WI38 (cell line): Measurements from ENCODE around the gene C5orf47.

Source experiments
- H3K4me3 ChIP-seq: 2 replicates; pipeline ENCODE4 v1.5.1; 2011; ENCODE audit warnings: low read depth, mild to moderate bottlenecking, control low read depth, low read length
- TF ChIP-seq, protein P1 (sequence below): IDR thresholded peaks from 2 replicates; pipeline ENCODE4 v1.5.1; 2012; ENCODE audit warnings: low read depth, mild to moderate bottlenecking, control low read depth, low read length

Gene C5orf47

DNA sequence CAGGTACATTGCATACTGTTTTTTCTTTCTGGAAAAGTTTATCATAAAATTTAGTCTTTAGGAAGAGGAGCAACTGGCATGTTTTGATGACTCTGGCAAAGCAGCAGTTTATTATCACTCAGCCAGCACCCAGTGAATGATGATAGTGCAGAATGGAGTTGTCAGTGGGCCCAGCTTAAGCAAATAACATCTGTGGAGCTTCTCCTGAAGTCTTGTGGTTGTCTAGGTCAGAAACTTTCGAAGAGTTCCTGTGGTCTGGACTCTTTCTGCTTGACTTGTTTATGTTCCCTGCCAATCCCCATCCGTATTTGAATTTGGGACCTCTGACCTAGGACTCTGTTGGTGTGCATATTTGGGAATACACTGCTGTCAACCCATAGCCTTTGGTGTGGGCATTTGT, 38.1 kb upstream of the C5orf47 start:
- no peak overlapping the region for H3K4me3 ChIP-seq
- TF ChIP-seq, protein P1, sequence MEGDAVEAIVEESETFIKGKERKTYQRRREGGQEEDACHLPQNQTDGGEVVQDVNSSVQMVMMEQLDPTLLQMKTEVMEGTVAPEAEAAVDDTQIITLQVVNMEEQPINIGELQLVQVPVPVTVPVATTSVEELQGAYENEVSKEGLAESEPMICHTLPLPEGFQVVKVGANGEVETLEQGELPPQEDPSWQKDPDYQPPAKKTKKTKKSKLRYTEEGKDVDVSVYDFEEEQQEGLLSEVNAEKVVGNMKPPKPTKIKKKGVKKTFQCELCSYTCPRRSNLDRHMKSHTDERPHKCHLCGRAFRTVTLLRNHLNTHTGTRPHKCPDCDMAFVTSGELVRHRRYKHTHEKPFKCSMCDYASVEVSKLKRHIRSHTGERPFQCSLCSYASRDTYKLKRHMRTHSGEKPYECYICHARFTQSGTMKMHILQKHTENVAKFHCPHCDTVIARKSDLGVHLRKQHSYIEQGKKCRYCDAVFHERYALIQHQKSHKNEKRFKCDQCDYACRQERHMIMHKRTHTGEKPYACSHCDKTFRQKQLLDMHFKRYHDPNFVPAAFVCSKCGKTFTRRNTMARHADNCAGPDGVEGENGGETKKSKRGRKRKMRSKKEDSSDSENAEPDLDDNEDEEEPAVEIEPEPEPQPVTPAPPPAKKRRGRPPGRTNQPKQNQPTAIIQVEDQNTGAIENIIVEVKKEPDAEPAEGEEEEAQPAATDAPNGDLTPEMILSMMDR = no peak

DNA sequence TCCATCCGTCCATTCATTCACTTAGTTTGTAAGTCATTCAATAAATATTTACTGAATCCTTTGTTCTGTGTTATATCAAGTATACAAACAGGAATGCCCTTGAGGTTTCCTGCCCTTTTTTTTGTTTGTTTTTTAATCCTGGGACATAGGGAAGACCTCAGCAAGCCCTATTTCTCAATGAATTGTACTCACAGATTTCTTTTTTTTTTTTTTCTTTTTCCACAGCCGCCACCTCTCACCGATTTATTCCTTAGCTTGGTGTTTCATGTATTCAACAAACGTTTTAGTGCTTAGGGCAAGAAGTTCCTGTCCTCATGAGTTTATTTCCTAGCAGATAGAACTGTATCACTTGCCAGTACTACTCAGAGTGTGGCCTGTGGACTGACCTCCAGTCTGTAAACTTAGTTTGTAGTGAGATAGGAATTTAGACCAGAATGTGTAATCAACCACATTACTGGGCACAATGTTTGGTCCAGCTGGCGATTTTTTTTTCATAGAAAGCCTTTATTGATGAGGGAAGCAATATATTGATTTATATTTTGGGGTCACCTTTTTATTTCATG, 35.4 kb upstream of the C5orf47 start:
- H3K4me3 ChIP-seq = no peak overlapping the region
- TF ChIP-seq, protein P1 = no peak

- H3K4me3 ChIP-seq = no peak overlapping the region
- TF ChIP-seq, protein P1 = no peak
Measured at GRCh38 chr5:173954671-173955521, 34.1 kb upstream of the C5orf47 start.

DNA sequence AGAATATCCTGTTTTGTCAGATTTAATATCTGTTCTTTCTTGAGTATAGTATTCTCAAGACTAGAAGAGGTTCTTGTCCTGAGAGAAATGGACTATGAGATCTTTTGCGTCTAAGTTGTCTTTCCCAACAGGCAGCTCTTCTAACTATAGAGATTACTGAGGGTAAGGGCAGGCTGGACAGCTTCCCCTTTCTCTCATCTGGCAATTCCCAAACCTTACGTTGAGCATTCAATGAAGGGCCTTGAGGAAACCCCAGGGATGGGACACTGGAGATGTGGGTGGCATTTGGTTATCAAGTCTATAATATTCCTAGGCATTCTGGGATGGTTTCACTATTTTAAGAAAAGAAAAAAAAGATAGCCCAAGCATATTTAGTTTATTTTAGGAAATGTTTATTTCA, 28.0 kb upstream of the C5orf47 start:
- no peak overlapping the region for H3K4me3 ChIP-seq
- TF ChIP-seq, protein P1 = no peak

DNA sequence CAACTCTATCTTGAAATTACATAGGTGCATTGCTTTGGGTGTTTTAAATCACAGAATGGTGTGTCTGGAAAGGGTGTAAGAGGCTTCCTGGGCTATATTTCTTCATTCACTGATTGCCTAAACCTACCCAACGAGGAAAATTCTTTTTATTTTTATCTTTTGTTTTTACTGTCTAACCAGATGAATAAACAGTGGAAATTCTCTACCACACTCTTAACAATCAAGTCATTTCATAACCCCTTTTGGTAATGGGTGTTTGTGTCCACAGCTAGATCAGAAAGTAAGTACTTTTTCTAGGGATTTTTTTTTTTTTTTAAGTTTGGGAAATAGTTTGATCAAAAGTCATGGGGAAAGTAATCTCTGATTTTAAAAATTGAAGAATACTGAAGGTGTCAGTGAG, 27.6 kb upstream of the C5orf47 start:
- H3K4me3 ChIP-seq = no peak overlapping the region
- TF ChIP-seq, protein P1 = no peak

GRCh38 chr5:173962436-173962972, 26.5 kb upstream of the C5orf47 start:
- H3K4me3 ChIP-seq = no peak overlapping the region
- TF ChIP-seq, protein P1 = no peak
